A549 (cell line): Measurements from ENCODE around the gene VSTM1.
A peak's percentile ranks its signal among the peaks of the same experiment; 100 is the strongest.

Source experiments
- CTCF ChIP-seq: fragments of >200 bp; sonication (Bioruptor Twin); formaldehyde crosslinking; IDR thresholded peaks from 3 replicates; pipeline ENCODE4 v1.5.1; 2016
- HOXA7 ChIP-seq: fragments of 250-450 bp; sonication (Bioruptor Pico); IDR thresholded peaks from 2 replicates; pipeline ENCODE4 v1.5.0; 2020; ENCODE audit warnings: mild to moderate bottlenecking, moderate library complexity
- JUNB ChIP-seq: fragments of >200 bp; sonication (Bioruptor Twin); formaldehyde crosslinking; IDR thresholded peaks from 2 replicates; pipeline ENCODE4 v1.6.1; 2016
- MAFK ChIP-seq: fragments of 450-650 bp; IDR thresholded peaks from 2 replicates; pipeline ENCODE4 v1.6.1; 2014; ENCODE audit not compliant: partially characterized antibody
- NFE2L2 ChIP-seq: fragments of 150-350 bp; conservative IDR thresholded peaks from 2 replicates; pipeline ENCODE4 v1.6.1; 2014; ENCODE audit warnings: low read length
- POLR2A ChIP-seq: IDR thresholded peaks from 2 replicates; pipeline ENCODE4 v1.6.1; 2012; ENCODE audit warnings: mild to moderate bottlenecking, low read length
- POLR2AphosphoS2 ChIP-seq: conservative IDR thresholded peaks from 2 replicates; pipeline ENCODE4 v1.6.1; 2012; ENCODE audit warnings: low read length, improper control_type of control experiment, inconsistent platforms
- RFX5 ChIP-seq: fragments of 450-650 bp; IDR thresholded peaks from 2 replicates; pipeline ENCODE4 v1.7.1; 2014; ENCODE audit warnings: antibody characterized with exemption, mild to moderate bottlenecking, moderate library complexity
- TF ChIP-seq, protein P1 (sequence below): fragments of 450-650 bp; IDR thresholded peaks from 2 replicates; pipeline ENCODE4 v1.6.1; 2014; ENCODE audit warnings: antibody characterized with exemption

- TF ChIP-seq POLR2A, result peak; percentile 20; the same call in 1 of the 2 replicates
- TF ChIP-seq, protein P1, sequence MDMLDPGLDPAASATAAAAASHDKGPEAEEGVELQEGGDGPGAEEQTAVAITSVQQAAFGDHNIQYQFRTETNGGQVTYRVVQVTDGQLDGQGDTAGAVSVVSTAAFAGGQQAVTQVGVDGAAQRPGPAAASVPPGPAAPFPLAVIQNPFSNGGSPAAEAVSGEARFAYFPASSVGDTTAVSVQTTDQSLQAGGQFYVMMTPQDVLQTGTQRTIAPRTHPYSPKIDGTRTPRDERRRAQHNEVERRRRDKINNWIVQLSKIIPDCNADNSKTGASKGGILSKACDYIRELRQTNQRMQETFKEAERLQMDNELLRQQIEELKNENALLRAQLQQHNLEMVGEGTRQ, result no peak
- no peak for TF ChIP-seq POLR2AphosphoS2
- peak; percentile 75 for TF ChIP-seq HOXA7
- TF ChIP-seq RFX5, result no peak
- no peak for TF ChIP-seq CTCF
- TF ChIP-seq JUNB, result no peak
- TF ChIP-seq NFE2L2, result no peak
- TF ChIP-seq MAFK, result no peak
Observed at GRCh38 chr19:53991224-53992113, 72.2 kb downstream of the VSTM1 start, which contains the start of gene CACNG6.
